SK-N-SH treated with all-trans-retinoic acid at 6 μM for 48 hours (cell line): ENCODE measurements around the gene ITIH4.

Experiments used
- BACH2 ChIP-seq: fragments of 250-450 bp; sonication (Bioruptor Pico); IDR thresholded peaks from 2 replicates; pipeline ENCODE4 v1.9.0; 2021; ENCODE audit warnings: mild to moderate bottlenecking, borderline replicate concordance
- ESRRG ChIP-seq: fragments of 250-450 bp; sonication (Bioruptor Pico); IDR thresholded peaks from 2 replicates; pipeline ENCODE4 v1.6.1; 2021; ENCODE audit warnings: mild to moderate bottlenecking
- GLIS3 ChIP-seq: fragments of 250-450 bp; sonication (Bioruptor Pico); IDR thresholded peaks from 2 replicates; pipeline ENCODE4 v1.5.0; 2020; ENCODE audit warnings: mild to moderate bottlenecking, moderate library complexity
- ISL1 ChIP-seq: fragments of 250-450 bp; sonication (Bioruptor Pico); IDR thresholded peaks from 2 replicates; pipeline ENCODE4 v2.1.2; 2022; ENCODE audit warnings: mild to moderate bottlenecking, moderate library complexity
- TCF4 ChIP-seq: fragments of 250-450 bp; sonication (Bioruptor Pico); IDR thresholded peaks from 2 replicates; pipeline ENCODE4 v1.8.0; 2021; ENCODE audit warnings: mild to moderate bottlenecking, moderate library complexity, borderline replicate concordance
- ZC3H10 ChIP-seq: fragments of 250-450 bp; sonication (Bioruptor Pico); IDR thresholded peaks from 2 replicates; pipeline ENCODE4 v1.5.1; 2021; ENCODE audit warnings: mild to moderate bottlenecking, moderate library complexity
- ZFP3 ChIP-seq: fragments of 250-450 bp; sonication (Bioruptor Pico); IDR thresholded peaks from 2 replicates; pipeline ENCODE4 v1.5.0; 2020; ENCODE audit warnings: mild to moderate bottlenecking, moderate library complexity
- ZFP30 ChIP-seq: fragments of 450-650 bp; formaldehyde crosslinking; IDR thresholded peaks from 2 replicates; pipeline ENCODE4 v1.5.0; 2022; ENCODE audit warnings: mild to moderate bottlenecking, moderate library complexity
- TF ChIP-seq, protein P1 (sequence below): fragments of 250-450 bp; sonication (Bioruptor Pico); IDR thresholded peaks from 2 replicates; pipeline ENCODE4 v1.8.0; 2020; ENCODE audit warnings: mild to moderate bottlenecking, moderate library complexity, borderline replicate concordance
- TF ChIP-seq, protein P2 (sequence below): fragments of 250-450 bp; sonication (Bioruptor Pico); IDR thresholded peaks from 2 replicates; pipeline ENCODE4 v1.5.1; 2020; ENCODE audit warnings: low read depth, mild to moderate bottlenecking, moderate library complexity
- TF ChIP-seq, protein P3 (sequence below): fragments of 250-450 bp; sonication (Bioruptor Pico); IDR thresholded peaks from 2 replicates; pipeline ENCODE4 v1.8.0; 2021; ENCODE audit warnings: low read depth, mild to moderate bottlenecking, moderate library complexity, borderline replicate concordance

- TF ChIP-seq BACH2: no peak
- TF ChIP-seq TCF4 (CRISPR knock-in tag): no peak
- TF ChIP-seq, protein P1, sequence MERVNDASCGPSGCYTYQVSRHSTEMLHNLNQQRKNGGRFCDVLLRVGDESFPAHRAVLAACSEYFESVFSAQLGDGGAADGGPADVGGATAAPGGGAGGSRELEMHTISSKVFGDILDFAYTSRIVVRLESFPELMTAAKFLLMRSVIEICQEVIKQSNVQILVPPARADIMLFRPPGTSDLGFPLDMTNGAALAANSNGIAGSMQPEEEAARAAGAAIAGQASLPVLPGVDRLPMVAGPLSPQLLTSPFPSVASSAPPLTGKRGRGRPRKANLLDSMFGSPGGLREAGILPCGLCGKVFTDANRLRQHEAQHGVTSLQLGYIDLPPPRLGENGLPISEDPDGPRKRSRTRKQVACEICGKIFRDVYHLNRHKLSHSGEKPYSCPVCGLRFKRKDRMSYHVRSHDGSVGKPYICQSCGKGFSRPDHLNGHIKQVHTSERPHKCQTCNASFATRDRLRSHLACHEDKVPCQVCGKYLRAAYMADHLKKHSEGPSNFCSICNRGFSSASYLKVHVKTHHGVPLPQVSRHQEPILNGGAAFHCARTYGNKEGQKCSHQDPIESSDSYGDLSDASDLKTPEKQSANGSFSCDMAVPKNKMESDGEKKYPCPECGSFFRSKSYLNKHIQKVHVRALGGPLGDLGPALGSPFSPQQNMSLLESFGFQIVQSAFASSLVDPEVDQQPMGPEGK: no peak
- TF ChIP-seq, protein P2, sequence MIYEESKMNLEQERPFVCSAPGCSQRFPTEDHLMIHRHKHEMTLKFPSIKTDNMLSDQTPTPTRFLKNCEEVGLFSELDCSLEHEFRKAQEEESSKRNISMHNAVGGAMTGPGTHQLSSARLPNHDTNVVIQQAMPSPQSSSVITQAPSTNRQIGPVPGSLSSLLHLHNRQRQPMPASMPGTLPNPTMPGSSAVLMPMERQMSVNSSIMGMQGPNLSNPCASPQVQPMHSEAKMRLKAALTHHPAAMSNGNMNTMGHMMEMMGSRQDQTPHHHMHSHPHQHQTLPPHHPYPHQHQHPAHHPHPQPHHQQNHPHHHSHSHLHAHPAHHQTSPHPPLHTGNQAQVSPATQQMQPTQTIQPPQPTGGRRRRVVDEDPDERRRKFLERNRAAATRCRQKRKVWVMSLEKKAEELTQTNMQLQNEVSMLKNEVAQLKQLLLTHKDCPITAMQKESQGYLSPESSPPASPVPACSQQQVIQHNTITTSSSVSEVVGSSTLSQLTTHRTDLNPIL (CRISPR knock-in tag): no peak
- TF ChIP-seq, protein P3, sequence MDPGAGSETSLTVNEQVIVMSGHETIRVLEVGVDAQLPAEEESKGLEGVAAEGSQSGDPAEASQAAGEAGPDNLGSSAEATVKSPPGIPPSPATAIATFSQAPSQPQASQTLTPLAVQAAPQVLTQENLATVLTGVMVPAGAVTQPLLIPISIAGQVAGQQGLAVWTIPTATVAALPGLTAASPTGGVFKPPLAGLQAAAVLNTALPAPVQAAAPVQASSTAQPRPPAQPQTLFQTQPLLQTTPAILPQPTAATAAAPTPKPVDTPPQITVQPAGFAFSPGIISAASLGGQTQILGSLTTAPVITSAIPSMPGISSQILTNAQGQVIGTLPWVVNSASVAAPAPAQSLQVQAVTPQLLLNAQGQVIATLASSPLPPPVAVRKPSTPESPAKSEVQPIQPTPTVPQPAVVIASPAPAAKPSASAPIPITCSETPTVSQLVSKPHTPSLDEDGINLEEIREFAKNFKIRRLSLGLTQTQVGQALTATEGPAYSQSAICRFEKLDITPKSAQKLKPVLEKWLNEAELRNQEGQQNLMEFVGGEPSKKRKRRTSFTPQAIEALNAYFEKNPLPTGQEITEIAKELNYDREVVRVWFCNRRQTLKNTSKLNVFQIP (CRISPR knock-in tag): no peak
- no peak for TF ChIP-seq ZFP3 (CRISPR knock-in tag)
- TF ChIP-seq ZFP30 (CRISPR knock-in tag): no peak
- no peak for TF ChIP-seq ZC3H10 (CRISPR knock-in tag)
- no peak for TF ChIP-seq GLIS3 (CRISPR knock-in tag)
- no peak for TF ChIP-seq ESRRG
- TF ChIP-seq ISL1 (CRISPR knock-in tag): no peak
These were observed 43.2 kb downstream of the ITIH4 start for GRCh38 chr3:52787246-52787645.
